Keratinocyte (primary cell): Measurements from ENCODE around the gene CDKN2AIPNL. TPM values are rescaled to one million over a fixed set of nuclear protein-coding genes. Genes with fewer than 3 reads are reported as not detected.

Experiments
- DNase-seq: peaks from one replicate; pipeline ENCODE4 v3.0.0-alpha.2; 2011; ENCODE audit warnings: low read depth, missing footprints, low spot score
- FAIRE-seq: peaks from 2 replicates; lab custom pipeline; 2011; peaks lifted over from hg19 to GRCh38; lab: Jason Lieb, UNC
- H2AFZ ChIP-seq: 2 replicates; pipeline ENCODE4 v1.6.0; 2012; ENCODE audit warnings: low read length, control low read depth, inconsistent platforms; ENCODE audit not compliant: control insufficient read depth
- H3K27ac ChIP-seq: 2 replicates; pipeline ENCODE4 v1.5.1; 2011; ENCODE audit warnings: low read length; ENCODE audit not compliant: control insufficient read depth, insufficient read depth
- H3K27me3 ChIP-seq: 3 replicates; pipeline ENCODE4 v1.6.0; 2011; ENCODE audit warnings: low read length; ENCODE audit not compliant: control insufficient read depth, insufficient read depth; ENCODE audit errors: extremely low read depth
- H3K36me3 ChIP-seq, 2 experiments: 2 replicates in 1 of 2; 3 replicates in 1 of 2; pipeline ENCODE4 v1.5.1; 2011; ENCODE audit warnings: low read length in 2 of 2, mild to moderate bottlenecking in 1 of 2; ENCODE audit not compliant: control insufficient read depth in 2 of 2, insufficient read depth in 2 of 2; ENCODE audit errors: extremely low read depth in 1 of 2
- H3K4me1 ChIP-seq: 3 replicates; pipeline ENCODE4 v1.5.1; 2011; ENCODE audit warnings: low read length; ENCODE audit not compliant: control insufficient read depth, insufficient read depth; ENCODE audit errors: extremely low read depth
- H3K4me2 ChIP-seq: 3 replicates; pipeline ENCODE4 v1.6.0; 2011; ENCODE audit warnings: low read depth, low read length; ENCODE audit not compliant: control insufficient read depth, insufficient read depth; ENCODE audit errors: extremely low read depth
- H3K4me3 ChIP-seq, 3 experiments: fragments of 200-600 bp in 1 of 3; sonication (generic) in 1 of 3; 2 replicates in 2 of 3; 3 replicates in 1 of 3; pipeline ENCODE4 v1.5.1; 2011 to 2016; ENCODE audit warnings: low read length in 3 of 3, mild to moderate bottlenecking in 3 of 3, control low read depth in 2 of 3, inconsistent platforms in 1 of 3, low read depth in 1 of 3, mixed read lengths in 1 of 3, mixed run types in 1 of 3, moderate library complexity in 1 of 3; ENCODE audit not compliant: control insufficient read depth in 2 of 3, insufficient read depth in 2 of 3; ENCODE audit errors: extremely low read depth in 1 of 3
- H3K79me2 ChIP-seq: 2 replicates; pipeline ENCODE4 v1.6.0; 2012; ENCODE audit warnings: low read length; ENCODE audit not compliant: control insufficient read depth, insufficient read depth
- H3K9ac ChIP-seq: 3 replicates; pipeline ENCODE4 v1.6.0; 2011; ENCODE audit warnings: low read length; ENCODE audit not compliant: control insufficient read depth, insufficient read depth; ENCODE audit errors: extremely low read depth
- H3K9me1 ChIP-seq: 3 replicates; pipeline ENCODE4 v1.6.0; 2011; ENCODE audit warnings: low read length; ENCODE audit not compliant: control insufficient read depth, insufficient read depth; ENCODE audit errors: extremely low read depth
- H3K9me3 ChIP-seq: 2 replicates; pipeline ENCODE4 v1.5.1; 2012; ENCODE audit warnings: low read depth, low read length; ENCODE audit not compliant: control insufficient read depth
- H4K20me1 ChIP-seq: 3 replicates; pipeline ENCODE4 v1.6.0; 2011; ENCODE audit warnings: low read length; ENCODE audit not compliant: control insufficient read depth, insufficient read depth; ENCODE audit errors: extremely low read depth
- CTCF ChIP-seq, 3 experiments: IDR thresholded peaks in 1 of 3; conservative IDR thresholded peaks in 1 of 3; optimal IDR thresholded peaks in 1 of 3; 2 replicates in 2 of 3; 3 replicates in 1 of 3; pipeline versions ENCODE3 to v1.5.1; 2011; ENCODE audit warnings: low read length in 3 of 3, mild to moderate bottlenecking in 3 of 3, moderate library complexity in 2 of 3, control low read depth in 1 of 3, inconsistent platforms in 1 of 3; ENCODE audit not compliant: insufficient read depth in 2 of 3; ENCODE audit errors: extremely low read depth in 1 of 3
- EZH2 ChIP-seq: IDR thresholded peaks from one replicate; pipeline ENCODE4 v1.6.1; 2012; ENCODE audit warnings: inconsistent platforms, mild to moderate bottlenecking, low read length, moderate library complexity
- dilution Hi-C: fragments of 300-500 bp; cut with MboI; formaldehyde crosslinking; loops from one replicate; pipeline ENCODE4 v1.7.0; 2020; ENCODE audit warnings: low sequenced_read_pairs; ENCODE audit not compliant: extremely low pct_ligation_motif_present
- polyA plus RNA-seq, 5 experiments: library from polyadenylated mRNA; depleted of rRNA in 3 of 5; stranded (reverse) in 3 of 5; stranded (forward) in 1 of 5; unstranded in 1 of 5; fragments of >200 nt; gene quantifications; 1 replicate in 1 of 5; 2 replicates in 3 of 5; 3 replicates in 1 of 5; pipeline versions ENCODE4 v1.2.1 to v1.2.3, GENCODE V29; 2011 to 2012; ENCODE audit warnings: missing spikeins in 2 of 5, low read depth in 1 of 5, low replicate concordance in 1 of 5

Gene CDKN2AIPNL
- polyA plus RNA-seq, 1 donor (not counting 4 experiments of a cell fraction or from before 2014, with no cell fraction given): 28.4 TPM

- no peaks in the 10 kb centered on the region for H3K9me1 ChIP-seq
Observed at GRCh38 chr5:134446938-134447337, 35.3 kb upstream of the CDKN2AIPNL start.

GRCh38 chr5:134445856-134446818 is 34.5 kb upstream of the CDKN2AIPNL start:
- no peak overlapping the region for H3K9ac ChIP-seq
- no peak for DNase-seq
- dilution Hi-C loops: no loop called here

More at GRCh38 chr5:134446938-134447337, 35.3 kb upstream of the CDKN2AIPNL start:
- FAIRE-seq: no peak
- Histone ChIP-seq H3K27ac (no peak overlapping the region), H2AFZ (no peak overlapping the region), H4K20me1 (no peaks in the 10 kb centered on the region), H3K9ac (no peak overlapping the region), H3K4me3 (no peak overlapping the region), H3K4me2 (no peak overlapping the region), H3K9me3 (no peaks in the 10 kb centered on the region), H3K27me3 (no peaks in the 10 kb centered on the region), H3K4me1 (peaks cover 14% of the 10 kb centered on the region), H3K36me3 (no peaks in the 10 kb centered on the region), H3K79me2 (no peaks in the 10 kb centered on the region)
- DNase-seq: no peak
- no peak for TF ChIP-seq CTCF (optimal IDR thresholded peaks at IDR 0.05 in 1 of 3, IDR thresholded peaks at IDR 0.05 in 1 of 3, conservative IDR thresholded peaks at IDR 0.05 in 1 of 3; ENCODE audit: extremely low read depth in 1 of 3, insufficient read depth in 2 of 3, low read length in 3 of 3)
- TF ChIP-seq EZH2: no peak
- dilution Hi-C loops: no loop called here

More at GRCh38 chr5:134445856-134446818, 34.5 kb upstream of the CDKN2AIPNL start:
- H3K9me3 ChIP-seq: no peaks in the 10 kb centered on the region
- H3K4me1 ChIP-seq: peaks cover 8% of the 10 kb centered on the region
- no peak overlapping the region for H2AFZ ChIP-seq
- no peak for FAIRE-seq
- H3K36me3 ChIP-seq: no peaks in the 10 kb centered on the region
- no peak overlapping the region for H3K4me3 ChIP-seq
- H3K27me3 ChIP-seq: no peaks in the 10 kb centered on the region
- H4K20me1 ChIP-seq: no peaks in the 10 kb centered on the region
- TF ChIP-seq EZH2: no peak
- no peak for TF ChIP-seq CTCF (optimal IDR thresholded peaks at IDR 0.05 in 1 of 3, IDR thresholded peaks at IDR 0.05 in 1 of 3, conservative IDR thresholded peaks at IDR 0.05 in 1 of 3; ENCODE audit: extremely low read depth in 1 of 3, insufficient read depth in 2 of 3, low read length in 3 of 3)
- no peak overlapping the region for H3K27ac ChIP-seq
- no peaks in the 10 kb centered on the region for H3K9me1 ChIP-seq
- H3K4me2 ChIP-seq: no peak overlapping the region
- H3K79me2 ChIP-seq: no peaks in the 10 kb centered on the region
